RPMI8226 (cell line): ENCODE measurements around the gene APBA2.
"Not testable (repeated sequence)": the region's sequence is repeated elsewhere in the genome, so short reads cannot be mapped to it uniquely, and the experiment has no call there.

ENCODE experiments used
- DNase-seq: peaks from one replicate; pipeline ENCODE4 v3.0.0-alpha.2; 2015

APBA2 gene

DNA sequence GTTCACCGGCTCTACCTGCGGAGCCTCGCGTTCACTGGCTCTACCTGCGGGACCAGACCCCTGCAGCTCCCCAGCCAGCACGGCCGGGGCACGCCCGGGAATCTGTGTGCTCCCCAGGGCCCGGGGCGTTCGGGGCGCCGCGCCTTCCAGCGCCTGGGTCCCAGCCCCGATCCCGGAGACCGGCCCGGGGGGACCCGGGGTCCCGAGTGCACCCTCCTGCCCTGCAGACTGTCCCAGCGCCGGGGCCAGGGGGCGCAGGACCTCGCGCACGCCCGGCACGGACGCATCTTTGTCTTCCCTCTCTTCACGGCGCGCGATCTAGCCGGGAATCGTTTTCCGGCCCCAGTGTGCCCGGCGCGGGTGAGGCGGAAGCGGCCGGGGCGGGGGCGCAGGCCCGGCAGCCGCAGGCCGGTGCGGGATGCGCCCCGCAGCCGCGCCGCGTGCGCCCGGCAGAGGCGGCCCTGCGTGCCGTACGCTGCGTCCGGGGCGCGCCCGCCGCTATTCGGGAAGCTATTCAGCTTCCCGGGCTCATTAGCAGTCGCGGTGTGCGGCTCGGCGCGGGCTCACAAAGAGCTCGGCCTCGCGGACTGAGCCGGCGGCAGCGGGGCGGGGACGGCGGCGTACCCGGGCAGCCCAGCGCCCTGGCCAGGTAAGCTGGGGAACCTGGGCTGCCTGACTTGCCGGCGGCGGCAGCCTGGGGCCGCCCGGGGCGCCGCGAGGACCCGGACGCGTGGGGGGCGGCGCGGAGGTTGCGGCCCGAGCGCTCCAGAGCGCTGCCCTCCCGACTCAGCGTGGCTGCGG, at the start of gene APBA2:
APBA2 (plus strand) TSS at position 345 of the 801 bp plus-strand sequence. CDS start 167,911 bp downstream, outside the sequence.
- DNase-seq, result no peak

DNA sequence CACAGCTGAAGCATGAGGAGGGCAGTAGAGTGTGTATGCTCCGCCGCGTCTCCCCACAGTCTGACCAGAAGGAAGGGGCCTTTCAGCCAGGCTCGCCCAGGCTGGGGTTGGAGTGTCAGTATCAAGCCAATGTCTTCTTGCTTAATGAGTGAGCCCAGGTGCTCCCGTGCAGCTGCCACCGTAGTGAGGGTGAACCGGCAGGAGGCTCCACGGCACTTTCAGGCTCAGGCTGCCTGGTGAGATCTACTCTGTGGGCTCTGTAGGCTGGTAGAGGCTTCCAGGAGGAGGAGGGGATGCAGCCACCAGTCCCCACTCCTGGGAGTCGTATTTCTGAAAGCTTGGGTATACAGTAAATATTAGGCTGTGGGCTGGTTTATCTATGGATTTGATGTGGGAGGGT, 45.5 kb upstream of the APBA2 start:
- DNase-seq, result not testable (repeated sequence)

DNA sequence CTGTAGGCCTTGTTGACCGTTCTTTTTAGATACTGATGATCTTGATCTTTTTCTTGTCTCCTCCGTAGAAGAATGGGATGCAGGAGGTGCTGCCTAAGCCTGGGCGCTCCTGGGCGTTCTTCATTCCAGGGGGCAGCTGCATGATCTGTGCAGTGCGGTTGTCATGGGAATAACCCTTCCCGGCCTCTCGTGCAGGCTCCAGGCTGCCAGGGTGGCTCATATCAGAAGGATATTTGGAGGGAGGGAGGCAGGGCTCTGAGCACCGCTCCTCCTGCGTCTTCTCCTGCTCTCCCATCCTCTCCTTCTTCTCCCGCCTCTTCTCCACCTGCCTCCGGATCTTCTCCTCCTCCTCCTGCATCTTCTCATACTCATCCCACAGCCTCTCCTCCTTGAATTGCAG, 43.6 kb upstream of the APBA2 start:
- not testable (repeated sequence) for DNase-seq

DNA sequence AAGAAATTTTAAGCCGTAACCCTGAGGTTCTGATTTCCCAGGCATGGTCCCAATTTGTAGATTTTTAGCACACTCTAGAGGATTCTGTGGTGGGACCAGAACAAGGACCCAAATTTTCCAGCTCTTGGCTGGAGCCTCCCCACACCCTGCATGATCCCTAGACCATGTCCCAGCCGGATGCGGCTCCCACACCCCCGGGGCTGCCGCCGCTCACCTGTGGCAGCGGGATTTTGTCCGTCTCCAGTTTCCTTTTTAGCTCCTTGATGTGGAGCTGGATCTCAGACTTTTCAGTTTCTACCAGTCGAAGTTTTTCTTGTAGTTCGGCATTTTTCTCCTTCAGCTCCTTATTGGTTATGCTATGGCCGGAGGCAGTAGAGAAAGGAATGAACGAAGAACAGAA, 42.3 kb upstream of the APBA2 start:
- not testable (repeated sequence) for DNase-seq

DNA sequence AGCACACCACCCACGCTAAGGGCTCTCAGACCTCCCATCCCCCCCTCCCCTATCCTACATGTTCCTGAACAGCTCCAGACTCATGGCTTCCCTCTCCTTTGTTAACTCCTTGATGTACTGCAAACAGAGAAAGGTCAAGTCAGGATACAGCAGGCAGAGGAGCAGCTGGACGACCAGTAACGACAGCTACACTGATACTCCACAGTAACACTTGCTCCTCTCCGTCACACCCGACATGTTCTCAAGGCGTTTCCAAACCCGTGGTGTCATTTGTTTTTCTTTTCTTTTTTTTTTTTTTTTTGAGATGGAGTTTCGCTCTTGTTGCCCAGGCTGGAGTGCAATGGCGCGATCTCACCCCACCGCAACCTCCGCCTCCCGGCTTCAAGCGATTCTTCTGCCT, 41.6 kb upstream of the APBA2 start:
- not testable (repeated sequence) for DNase-seq

DNA sequence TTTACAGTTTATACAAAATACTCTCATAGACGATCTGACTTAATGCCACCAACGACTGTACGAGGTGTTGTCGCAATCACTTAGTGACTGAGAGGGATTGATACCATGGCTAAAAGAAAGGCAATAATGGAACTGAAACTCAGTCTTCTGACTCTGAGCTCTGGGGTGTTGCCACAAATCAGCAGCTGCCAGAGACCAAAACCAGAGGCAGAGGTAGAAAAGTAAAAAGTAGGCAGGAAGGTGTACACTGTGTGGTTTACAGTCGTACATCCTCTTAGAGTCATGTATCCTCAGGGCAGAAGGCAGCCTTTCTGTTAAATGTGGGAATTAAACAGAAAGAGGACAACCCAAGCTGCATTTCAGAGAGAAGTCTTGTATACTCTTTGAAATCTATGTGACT, 38.5 kb upstream of the APBA2 start:
- DNase-seq, result not testable (repeated sequence)

DNA sequence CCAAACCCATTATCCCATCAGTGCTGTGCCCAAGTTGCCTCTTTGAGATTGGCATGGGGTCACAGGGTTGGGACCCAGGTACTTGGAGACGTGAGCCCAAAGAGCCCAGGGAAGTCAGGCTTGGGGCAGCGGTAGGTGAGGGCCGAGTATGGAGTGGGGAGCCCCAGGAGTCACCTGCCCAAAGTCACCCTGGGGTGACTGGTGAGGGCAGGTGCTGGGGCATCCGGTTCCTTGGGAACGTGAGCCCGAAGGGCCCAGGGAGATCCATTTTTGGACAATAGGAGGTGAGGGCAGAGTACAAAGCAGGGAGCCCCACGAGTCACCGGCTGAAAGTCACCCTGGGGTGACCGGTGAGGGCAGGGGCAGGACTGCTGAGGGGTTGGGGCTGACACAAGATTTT, 37.8 kb upstream of the APBA2 start:
- DNase-seq, result not testable (repeated sequence)

DNA sequence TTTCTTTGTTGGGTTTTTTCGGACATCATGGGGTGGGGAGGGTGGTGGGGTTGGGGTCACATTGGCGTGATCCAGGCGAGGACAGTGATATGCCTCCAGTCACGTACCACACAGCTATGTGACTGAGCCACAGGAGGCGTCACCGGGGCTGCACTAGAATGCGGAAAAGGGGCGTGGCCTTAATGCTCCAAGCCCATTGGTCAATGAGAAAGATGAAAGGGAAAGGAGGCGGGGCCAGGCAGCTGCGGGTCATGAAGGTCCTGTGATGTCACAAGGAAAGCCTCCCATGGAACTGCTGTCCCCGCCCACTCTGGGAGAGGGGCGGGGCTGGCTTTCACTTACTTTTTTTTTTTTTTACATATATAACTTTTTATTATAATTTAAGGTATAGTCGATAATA, 37.3 kb upstream of the APBA2 start, which contains the start of gene GOLGA6L7:
GOLGA6L7 (minus strand) TSS at position 124 of the 400 bp plus-strand sequence; CDS start at position 29, 95 bp downstream.
- DNase-seq, result not testable (repeated sequence)

DNA sequence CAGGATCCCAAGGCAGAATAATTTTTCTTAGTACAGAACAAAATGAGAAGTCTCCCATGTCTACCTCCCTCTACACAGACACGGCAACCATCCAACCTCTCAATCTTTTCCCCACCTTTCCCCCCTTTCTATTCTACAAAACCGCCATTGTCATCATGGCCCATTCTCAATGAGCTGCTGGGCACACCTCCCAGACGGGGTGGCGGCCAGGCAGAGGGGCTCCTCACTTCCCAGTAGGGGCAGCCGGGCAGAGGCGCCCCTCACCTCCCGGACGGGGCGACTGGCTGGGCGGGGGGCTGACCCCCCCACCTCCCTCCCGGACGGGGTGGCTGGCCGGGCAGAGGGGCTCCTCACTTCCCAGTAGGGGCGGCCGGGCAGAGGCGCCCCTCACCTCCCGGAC, 36.5 kb upstream of the APBA2 start:
- not testable (repeated sequence) for DNase-seq

DNA sequence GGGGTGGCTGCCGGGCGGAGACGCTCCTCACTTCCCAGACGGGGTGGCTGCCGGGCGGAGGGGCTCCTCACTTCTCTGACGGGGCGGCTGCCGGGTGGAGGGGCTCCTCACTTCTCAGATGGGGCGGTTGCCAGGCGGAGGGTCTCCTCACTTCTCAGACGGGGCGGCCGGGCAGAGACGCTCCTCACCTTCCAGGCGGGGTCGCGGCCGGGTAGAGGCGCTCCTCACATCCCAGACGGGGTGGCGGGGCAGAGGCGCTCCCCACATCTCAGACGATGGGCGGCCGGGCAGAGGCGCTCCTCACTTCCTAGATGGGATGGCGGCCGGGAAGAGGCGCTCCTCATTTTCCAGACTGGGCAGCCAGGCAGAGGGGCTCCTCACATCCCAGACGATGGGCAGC, 36.0 kb upstream of the APBA2 start:
- DNase-seq, result not testable (repeated sequence)

DNA sequence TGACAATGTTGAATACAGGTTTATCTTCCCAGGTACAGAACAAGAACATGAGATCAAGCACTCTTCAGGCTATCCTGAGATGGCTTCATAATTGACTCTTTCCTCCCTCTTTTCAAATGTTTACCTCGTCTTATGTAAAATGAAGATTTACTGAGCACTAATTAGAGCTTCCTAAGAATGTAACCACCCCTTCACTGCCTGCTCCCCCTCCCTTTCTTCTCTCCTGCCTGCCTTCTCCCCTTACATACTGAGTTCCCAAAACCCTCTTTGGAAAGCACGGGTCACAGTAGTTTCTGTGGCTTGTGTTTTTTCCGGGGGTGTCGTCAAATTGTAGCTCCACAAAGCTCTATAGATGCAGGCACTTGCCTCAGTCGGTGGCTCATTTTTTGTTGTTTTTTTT, 32.1 kb upstream of the APBA2 start:
- DNase-seq, result not testable (repeated sequence)

DNA sequence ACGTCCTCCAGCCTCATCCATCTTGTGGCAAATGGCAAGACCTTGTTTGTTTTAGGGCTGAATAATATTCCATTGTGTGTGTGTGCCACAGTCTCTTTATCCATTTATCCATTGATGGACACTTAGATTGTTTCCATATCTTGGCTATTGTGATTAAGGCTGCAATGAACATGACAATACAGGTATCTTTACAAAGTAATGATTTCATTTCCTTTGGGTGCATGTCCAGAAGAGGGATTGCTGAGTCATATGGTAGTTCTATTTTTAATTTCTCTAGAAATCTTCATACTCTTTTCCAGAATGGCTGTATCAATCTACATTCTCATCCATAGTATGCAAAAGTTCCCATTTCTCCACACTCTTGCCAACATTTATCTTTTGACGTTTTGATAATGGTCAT, 31.2 kb upstream of the APBA2 start:
- not testable (repeated sequence) for DNase-seq

DNA sequence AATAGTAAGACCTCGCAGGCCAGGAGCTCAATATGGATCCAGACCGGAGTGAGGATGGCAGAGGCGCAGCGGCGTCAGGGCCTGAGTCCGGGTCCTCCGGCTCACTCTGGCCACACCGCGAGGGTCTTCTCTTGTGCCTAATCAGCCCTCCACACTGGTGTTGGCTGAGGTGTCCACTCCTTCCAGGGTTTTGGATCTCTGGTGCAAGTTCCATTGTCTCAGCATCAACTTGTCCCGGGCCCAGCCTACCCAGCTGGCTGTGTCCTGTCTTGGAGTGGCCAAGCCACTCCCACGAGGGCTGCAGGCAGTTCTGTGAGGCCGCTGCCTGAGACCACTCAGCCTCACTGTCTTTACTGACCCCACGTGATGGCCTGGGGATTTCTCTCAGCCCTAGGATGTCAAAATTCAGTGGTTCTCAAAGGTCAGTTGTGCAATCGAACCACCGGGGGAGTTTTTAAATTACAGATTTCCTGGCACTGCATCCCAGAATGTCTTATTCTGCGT, 24.7 kb upstream of the APBA2 start:
- no peak for DNase-seq

DNA sequence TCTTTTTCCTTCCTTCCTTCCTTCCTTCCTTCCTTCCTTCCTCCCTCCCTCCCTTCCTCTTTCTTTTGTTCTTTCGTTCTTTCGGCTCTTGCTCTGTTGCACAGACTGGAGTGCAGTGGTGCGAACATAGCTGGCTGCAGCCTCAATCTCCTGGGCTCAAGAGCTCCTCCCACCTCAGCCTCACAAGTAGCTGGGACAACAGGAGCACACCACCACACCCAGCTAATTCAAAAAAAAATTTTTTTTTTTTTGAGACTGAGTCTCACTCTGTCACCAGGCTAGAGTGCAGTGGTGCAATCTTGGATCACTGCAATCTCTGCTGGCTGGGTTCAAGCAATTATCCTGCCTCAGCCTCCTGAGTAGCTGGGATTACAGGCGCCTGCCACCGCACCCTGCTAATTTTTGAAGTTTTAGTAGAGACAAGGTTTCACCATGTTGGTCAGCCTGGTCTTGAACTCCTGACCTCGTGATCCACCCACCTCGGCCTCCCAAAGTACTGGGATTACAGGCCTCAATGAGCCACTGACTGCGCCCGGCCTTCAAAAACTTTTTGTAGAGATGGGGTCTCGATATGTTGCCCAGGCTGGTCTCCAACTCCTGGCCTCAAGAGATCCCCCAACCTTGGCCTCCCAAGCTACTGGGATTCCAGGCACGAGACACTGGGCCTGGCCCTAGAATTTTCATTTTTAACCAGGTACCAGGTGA, 24.0 kb upstream of the APBA2 start:
- not testable (repeated sequence) for DNase-seq

DNA sequence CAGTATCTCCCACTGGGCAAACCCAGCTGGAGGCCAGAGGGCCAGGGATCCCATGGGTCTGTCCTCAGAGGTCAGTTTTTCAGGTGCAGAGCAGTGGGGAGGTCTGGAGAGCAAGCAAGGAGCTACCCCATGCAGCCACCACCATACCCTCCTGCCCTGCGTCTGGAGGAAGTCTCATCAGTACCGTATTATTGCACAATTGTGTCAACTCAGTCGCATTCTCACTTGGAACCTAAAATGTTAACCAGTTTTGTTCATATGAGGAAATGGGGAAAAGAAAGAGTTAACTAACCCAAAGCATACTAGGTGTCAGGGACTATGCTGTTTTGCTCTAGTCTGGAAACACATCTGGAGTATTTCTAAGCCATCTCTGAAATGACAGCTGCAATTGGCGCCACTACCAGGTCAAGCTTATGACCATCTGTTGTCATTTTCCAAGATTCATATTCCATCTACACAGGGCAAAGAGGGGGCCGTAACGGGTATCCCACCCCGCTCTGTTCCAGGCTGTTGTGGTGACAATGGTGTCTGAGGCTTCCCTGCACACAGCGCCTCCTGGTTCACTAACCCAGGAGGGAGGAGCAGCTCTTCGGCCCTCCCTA, 16.9 kb upstream of the APBA2 start:
- no peak for DNase-seq

DNA sequence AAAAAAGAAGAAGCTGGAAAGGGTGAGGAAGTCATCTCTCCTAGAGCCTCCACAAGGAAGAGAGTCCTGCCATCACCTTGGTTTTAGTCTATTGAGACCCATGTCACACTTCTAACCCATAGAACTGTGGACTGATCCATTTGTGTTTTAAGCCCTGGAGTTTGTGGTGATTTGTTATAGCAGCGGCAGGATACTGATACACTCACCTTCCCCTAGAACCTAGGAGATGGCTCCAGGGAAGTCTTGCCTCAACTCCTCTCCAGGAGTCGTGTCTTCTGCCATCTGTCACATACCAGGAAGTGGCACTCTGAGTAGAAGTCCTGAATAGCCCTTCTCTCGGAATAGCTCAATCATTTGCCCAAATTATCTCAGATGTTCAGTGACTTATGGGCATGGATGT, 14.6 kb upstream of the APBA2 start:
- DNase-seq, result no peak

DNA sequence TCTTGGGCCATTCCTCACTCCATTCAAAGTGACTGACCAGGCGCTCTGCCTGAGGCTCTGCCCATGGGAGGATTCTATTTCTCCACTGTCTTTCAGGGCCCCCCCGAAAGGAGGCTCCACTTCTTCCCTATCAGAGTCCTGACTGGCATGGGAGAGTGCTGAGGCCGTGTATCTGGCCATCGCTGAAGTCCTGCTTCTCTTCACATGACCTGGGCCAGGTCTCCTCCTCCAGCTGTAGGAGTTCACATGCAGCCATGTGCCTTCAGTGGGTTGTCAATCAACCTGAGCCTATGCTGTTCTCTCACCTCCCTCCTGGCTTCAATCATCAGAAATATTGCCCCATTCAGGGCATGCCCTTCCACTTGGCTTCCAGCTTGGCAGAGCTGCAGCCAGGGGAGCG, 12.8 kb upstream of the APBA2 start:
- no peak for DNase-seq

DNA sequence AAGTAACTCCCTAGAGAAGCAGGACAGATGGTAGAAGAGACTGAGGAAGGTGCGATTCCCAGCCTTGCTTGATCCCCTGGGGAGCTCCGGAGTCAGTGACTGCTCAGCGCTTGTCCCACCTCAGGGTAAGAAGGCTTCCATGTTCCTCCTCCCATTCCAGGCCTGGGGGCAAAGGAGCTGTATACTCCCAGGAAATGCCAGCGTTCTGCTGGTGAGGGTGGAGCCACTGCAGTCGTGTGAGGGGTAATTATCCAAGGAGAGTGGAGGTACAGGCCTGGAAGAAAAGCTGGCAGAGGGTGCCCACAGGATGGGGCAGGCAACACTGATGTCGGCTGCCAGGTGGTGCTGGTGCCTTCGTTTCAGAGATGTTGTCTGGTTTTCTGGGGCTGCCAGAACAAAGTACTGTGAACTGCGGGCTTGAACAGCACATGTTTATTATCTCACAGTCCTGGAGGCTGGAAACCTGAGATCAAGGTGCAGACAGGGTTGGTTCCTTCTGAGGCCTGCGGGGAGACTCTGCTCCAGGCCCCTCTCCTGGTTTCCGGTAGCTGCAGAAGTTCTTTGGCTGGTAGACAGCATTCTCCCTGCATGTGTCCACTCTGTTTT, 12.1 kb upstream of the APBA2 start:
- no peak for DNase-seq

DNA sequence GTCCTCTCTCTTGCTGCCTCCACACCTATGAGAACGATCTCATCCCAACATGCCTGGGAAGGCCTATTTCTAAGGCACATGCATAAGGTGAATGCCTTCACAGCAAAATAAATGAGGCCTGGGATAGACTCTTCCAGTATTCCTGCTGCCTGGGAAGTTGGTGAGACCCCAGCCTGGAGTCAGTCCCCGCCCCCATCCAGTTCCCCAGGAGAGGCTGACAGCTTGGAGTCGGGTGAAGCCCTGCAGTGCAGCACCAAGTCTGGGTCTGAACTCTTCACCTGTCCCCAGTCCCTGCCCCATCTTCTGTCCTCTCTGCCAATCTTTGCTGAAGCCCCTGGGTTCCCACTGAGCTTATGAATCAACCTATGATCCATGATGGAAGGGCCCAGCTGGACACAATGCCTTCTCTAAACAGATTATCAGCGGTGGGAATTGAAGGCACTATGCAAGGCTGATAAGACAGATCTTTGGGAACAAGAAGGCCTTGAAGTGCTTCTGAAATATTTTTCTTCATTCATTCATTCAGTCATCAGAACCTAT, 10.2 kb upstream of the APBA2 start:
- DNase-seq, result no peak

DNA sequence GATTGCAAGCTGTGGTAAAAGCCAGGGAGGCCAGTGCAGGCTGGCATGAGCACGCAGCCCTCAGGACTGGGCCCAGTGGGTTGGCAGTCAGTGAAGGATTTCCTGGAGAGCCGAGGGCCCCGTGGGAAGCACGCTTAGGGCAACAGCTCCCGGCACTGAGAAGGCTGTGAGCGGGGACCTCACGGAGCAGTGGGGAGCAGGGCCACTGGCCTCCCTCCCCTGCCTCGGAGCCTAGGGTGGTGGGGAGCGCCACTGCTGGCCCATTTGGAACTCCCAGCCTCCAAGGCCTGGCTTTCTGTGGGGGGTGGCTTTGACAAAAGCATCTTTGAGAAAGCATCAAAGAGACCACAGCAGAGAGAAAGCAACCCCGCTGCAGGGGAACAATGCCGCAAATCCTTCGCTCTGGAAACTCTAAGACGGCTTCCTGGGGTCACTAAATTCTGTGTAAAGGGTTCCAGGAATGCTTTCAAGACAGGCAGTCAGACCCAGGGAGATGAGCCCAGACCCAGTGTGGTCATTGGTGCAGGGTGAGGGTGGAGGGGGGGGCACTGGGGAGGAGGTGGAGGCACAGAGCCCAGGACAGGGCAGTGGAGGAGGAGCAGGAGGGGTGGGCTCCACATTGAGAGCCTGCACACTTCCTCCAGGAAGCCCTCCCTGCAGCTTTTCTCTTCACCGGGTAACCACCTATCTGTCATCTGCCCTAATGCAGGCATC, 9.5 kb upstream of the APBA2 start:
- no peak for DNase-seq

DNA sequence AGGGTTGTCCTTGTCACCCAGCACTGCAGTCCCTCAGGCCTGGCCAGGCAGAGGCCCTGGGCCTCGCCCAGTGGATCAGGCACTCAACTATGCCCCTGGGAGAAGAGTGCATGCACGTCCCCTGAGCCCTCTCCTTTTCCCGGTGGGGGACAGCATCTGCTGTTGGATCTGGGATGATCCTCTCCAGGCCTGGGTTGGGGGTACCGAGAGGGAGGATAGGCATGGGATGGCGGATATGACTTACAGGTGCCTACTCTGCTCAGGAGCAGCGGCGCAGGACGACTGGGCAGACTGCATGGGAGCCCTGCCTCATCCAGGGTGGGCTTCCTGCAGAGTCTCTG, 9.0 kb upstream of the APBA2 start:
- DNase-seq, result no peak

DNA sequence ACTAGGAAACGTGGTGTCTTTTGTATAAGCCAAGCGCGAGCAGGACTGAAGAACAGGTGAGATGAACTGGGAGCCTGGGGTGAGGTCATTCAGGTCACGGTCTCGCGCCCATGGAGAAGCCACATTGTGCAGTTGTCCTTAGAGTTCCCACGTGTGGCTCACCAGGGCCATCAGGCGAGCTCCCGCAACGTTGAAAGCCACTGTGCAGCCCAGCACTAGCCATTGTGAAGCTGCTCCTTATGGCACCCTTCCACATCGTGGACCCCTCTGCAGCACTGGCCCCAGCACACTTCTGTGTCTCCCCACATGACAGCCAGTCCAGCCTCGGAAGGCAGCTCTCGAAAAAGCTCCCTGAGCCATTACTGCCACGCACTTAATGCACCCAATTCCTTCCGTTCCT, 7.6 kb upstream of the APBA2 start:
- DNase-seq, result no peak
